GM13976 (cell line): ENCODE measurements around the gene ATXN7.

Experiments used
- DNase-seq: peaks from one replicate; pipeline ENCODE4 v3.0.0; 2012; ENCODE audit warnings: low spot score
- in situ Hi-C: fragments of 300-500 bp; cut with MboI; formaldehyde crosslinking; loops from one replicate; pipeline ENCODE4 v1.12.0; 2022; ENCODE audit warnings: low sequenced_read_pairs, mixed read lengths, inconsistent platforms; ENCODE audit not compliant: unreplicated experiment
- TF ChIP-seq, protein P1 (sequence below): IDR thresholded peaks from 2 replicates; pipeline ENCODE4 v1.5.1; 2012; ENCODE audit warnings: borderline replicate concordance, mild to moderate bottlenecking; ENCODE audit not compliant: insufficient read depth; ENCODE audit errors: extremely low read depth, missing control alignments, control extremely low read depth

The ATXN7 gene

GRCh38 chr3:63914312-63914711 lies 50.6 kb downstream of the ATXN7 start:
- no peak for DNase-seq
- in situ Hi-C loops, result no loop called here
- TF ChIP-seq, protein P1, sequence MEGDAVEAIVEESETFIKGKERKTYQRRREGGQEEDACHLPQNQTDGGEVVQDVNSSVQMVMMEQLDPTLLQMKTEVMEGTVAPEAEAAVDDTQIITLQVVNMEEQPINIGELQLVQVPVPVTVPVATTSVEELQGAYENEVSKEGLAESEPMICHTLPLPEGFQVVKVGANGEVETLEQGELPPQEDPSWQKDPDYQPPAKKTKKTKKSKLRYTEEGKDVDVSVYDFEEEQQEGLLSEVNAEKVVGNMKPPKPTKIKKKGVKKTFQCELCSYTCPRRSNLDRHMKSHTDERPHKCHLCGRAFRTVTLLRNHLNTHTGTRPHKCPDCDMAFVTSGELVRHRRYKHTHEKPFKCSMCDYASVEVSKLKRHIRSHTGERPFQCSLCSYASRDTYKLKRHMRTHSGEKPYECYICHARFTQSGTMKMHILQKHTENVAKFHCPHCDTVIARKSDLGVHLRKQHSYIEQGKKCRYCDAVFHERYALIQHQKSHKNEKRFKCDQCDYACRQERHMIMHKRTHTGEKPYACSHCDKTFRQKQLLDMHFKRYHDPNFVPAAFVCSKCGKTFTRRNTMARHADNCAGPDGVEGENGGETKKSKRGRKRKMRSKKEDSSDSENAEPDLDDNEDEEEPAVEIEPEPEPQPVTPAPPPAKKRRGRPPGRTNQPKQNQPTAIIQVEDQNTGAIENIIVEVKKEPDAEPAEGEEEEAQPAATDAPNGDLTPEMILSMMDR, result no peak

- in situ Hi-C loops, result no loop called here
- TF ChIP-seq, protein P1, result no peak
- DNase-seq, result no peak
Measured at GRCh38 chr3:63918321-63918720, 54.7 kb downstream of the ATXN7 start.

- TF ChIP-seq, protein P1, result no peak
- in situ Hi-C loops, result no loop called here
- no peak for DNase-seq
Measured at GRCh38 chr3:63920001-63920400, 56.3 kb downstream of the ATXN7 start.

GRCh38 chr3:63921741-63922482 lies 58.2 kb downstream of the ATXN7 start:
- in situ Hi-C loops, result no loop called here
- TF ChIP-seq, protein P1, result no peak
- peak; percentile 34 for DNase-seq

DNA sequence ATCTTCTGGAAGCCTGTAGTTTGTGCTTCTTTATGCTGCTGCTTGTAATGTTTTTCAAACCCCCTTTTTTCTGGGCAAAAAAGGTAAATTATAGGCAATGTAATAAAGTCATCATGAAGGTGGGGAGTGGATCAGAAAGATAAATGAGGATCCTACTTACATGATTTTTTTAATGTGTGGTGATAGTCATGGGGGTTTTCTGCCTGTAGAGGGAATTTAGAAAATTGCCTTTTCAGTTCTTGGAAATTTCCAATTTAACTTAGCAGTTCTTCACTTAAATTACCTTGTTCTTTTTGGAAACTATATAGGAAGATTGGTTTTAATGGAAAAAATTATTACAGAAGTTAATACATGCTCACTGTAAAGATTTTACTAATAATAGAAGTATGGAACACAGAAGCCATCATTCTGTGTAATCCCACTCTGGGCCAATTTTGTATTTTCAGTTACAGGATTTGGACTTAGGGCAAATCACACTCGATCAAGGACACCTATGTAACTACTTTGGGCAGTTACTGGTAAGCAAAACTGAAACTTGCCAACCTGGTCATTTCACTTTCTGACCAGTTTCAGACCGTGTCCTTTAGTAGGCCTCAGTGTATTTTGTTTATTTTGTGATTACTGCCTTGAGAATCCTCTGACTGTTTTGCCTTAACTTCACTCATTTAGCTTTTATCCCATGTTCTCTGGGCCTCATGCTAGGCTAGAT lies 59.0 kb downstream of the ATXN7 start:
- no peak for DNase-seq
- in situ Hi-C loops, result no loop called here
- TF ChIP-seq, protein P1, result no peak

DNA sequence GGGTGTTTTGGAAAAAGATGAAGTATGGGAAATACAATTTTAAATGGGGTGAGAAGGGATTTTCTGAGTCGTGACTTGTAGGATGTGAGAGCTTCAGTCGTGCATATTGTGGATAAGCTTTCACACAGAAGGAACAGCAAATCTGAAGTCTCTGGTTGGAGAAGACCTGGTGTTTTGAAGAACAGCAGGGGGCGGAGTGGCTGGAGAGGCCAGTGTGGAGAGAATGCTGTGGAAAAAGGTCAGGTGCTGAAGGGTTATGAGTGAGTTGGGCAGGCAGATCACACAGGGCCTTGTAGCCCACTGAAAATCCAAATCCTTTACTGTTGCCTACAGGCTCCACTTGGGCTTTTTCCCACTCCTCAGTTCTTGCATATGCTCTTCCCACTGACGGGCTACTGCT lies 62.6 kb downstream of the ATXN7 start:
- in situ Hi-C loops, result no loop called here
- no peak for DNase-seq
- TF ChIP-seq, protein P1, result no peak
